ENCODE data around the gene VSNL1. TPM values are rescaled to one million over a fixed set of nuclear protein-coding genes. Genes with fewer than 3 reads are reported as not detected.

The VSNL1 gene
- total and polyA plus RNA-seq, 12 donors: 7.2 to 51.1 (median 21.2) TPM

GRCh38 chr2:17573804-17574175, 33.3 kb downstream of the VSNL1 start:
- DNase-seq: no peak
- 66 to 80% (median 77%) methylated on average over 3 of the region's 3 CpGs for WGBS, 4 donors
- Histone ChIP-seq H3K27me3 (no peaks in the 10 kb centered on the region), H3K4me3 (no peak overlapping the region), H3K36me3 (replicated peaks in 1 of 2) (no peaks in the 10 kb centered on the region), H3K9me3 (replicated peaks in 1 of 3) (no peaks in the 10 kb centered on the region), H3K27ac (peak overlapping the region in 1 of 5 donors; percentile 31), H3K4me1 (replicated peaks in 1 of 2) (no peaks in the 10 kb centered on the region)
- intact Hi-C loops (cut with DNase I): no loop called here
- TF ChIP-seq POLR2A (IDR thresholded peaks at IDR 0.05) (no peak), CTCF (IDR thresholded peaks at IDR 0.05) (no peak)

GRCh38 chr2:17574406-17575073, 34.0 kb downstream of the VSNL1 start:
- no peak for DNase-seq
- intact Hi-C loops (cut with DNase I): no loop called here
- Histone ChIP-seq H3K9me3 (replicated peaks in 1 of 3) (no peaks in the 10 kb centered on the region), H3K27me3 (no peaks in the 10 kb centered on the region), H3K27ac (no peak overlapping the region), H3K4me3 (no peak overlapping the region), H3K36me3 (replicated peaks in 1 of 2) (no peaks in the 10 kb centered on the region), H3K4me1 (replicated peaks in 1 of 2) (no peaks in the 10 kb centered on the region)
- 85 to 96% (median 93%) methylated on average over 3 of the region's 3 CpGs for WGBS, 4 donors
- TF ChIP-seq POLR2A (IDR thresholded peaks at IDR 0.05) (no peak), CTCF (IDR thresholded peaks at IDR 0.05) (no peak)

- Histone ChIP-seq H3K4me1 (replicated peaks in 1 of 2) (no peaks in the 10 kb centered on the region), H3K4me3 (no peak overlapping the region), H3K36me3 (replicated peaks in 1 of 2) (no peaks in the 10 kb centered on the region), H3K9me3 (replicated peaks in 1 of 3) (no peaks in the 10 kb centered on the region), H3K27ac (no peak overlapping the region), H3K27me3 (no peaks in the 10 kb centered on the region)
- TF ChIP-seq CTCF (IDR thresholded peaks at IDR 0.05): no peak
- TF ChIP-seq POLR2A (IDR thresholded peaks at IDR 0.05): no peak
- 87 to 90% (median 88%) methylated on average over 1 of the region's 1 CpG for WGBS, 4 donors
- no peak for DNase-seq
- intact Hi-C loops (cut with DNase I): no loop called here
Observed at GRCh38 chr2:17576802-17577201, 36.3 kb downstream of the VSNL1 start.

- peak in 3 of 7 donors; percentile 21 to 31 (median 25) for DNase-seq
- H3K9me3 ChIP-seq (replicated peaks in 1 of 3): no peaks in the 10 kb centered on the region
- H3K4me1 ChIP-seq (replicated peaks in 1 of 2): no peaks in the 10 kb centered on the region
- no peak overlapping the region for H3K4me3 ChIP-seq
- 35 to 44% (median 37%) methylated on average over 5 of the region's 5 CpGs for WGBS, 4 donors
- intact Hi-C loops (cut with DNase I): no loop called here
- no peaks in the 10 kb centered on the region for H3K36me3 ChIP-seq (replicated peaks in 1 of 2)
- no peak for TF ChIP-seq POLR2A (IDR thresholded peaks at IDR 0.05)
- no peak for TF ChIP-seq CTCF (IDR thresholded peaks at IDR 0.05)
- H3K27me3 ChIP-seq: no peaks in the 10 kb centered on the region
- peak overlapping the region in 2 of 5 donors; percentile 10 to 54 for H3K27ac ChIP-seq
Observed at GRCh38 chr2:17578466-17578928, 38.0 kb downstream of the VSNL1 start.
